T47D (cell line): ENCODE measurements around the gene AMIGO1.

Source experiments
- DNase-seq, 2 experiments: peaks; one replicate each; pipeline versions ENCODE4 v3.0.0 to v3.0.0-alpha.2; 2011 to 2012; ENCODE audit warnings: low read depth in 1 of 2, low spot score in 1 of 2
- JUND ChIP-seq: IDR thresholded peaks from 2 replicates; pipeline ENCODE4 v1.6.1; 2012; ENCODE audit warnings: low read depth
- in situ Hi-C: cut with HindIII; loops from 2 replicates; pipeline ENCODE4 v1.10.0; 2016; ENCODE audit warnings: low sequenced_read_pairs, low pct_unique_long_range_greater_than_20kb

The AMIGO1 gene, protein sequence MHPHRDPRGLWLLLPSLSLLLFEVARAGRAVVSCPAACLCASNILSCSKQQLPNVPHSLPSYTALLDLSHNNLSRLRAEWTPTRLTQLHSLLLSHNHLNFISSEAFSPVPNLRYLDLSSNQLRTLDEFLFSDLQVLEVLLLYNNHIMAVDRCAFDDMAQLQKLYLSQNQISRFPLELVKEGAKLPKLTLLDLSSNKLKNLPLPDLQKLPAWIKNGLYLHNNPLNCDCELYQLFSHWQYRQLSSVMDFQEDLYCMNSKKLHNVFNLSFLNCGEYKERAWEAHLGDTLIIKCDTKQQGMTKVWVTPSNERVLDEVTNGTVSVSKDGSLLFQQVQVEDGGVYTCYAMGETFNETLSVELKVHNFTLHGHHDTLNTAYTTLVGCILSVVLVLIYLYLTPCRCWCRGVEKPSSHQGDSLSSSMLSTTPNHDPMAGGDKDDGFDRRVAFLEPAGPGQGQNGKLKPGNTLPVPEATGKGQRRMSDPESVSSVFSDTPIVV

DNA sequence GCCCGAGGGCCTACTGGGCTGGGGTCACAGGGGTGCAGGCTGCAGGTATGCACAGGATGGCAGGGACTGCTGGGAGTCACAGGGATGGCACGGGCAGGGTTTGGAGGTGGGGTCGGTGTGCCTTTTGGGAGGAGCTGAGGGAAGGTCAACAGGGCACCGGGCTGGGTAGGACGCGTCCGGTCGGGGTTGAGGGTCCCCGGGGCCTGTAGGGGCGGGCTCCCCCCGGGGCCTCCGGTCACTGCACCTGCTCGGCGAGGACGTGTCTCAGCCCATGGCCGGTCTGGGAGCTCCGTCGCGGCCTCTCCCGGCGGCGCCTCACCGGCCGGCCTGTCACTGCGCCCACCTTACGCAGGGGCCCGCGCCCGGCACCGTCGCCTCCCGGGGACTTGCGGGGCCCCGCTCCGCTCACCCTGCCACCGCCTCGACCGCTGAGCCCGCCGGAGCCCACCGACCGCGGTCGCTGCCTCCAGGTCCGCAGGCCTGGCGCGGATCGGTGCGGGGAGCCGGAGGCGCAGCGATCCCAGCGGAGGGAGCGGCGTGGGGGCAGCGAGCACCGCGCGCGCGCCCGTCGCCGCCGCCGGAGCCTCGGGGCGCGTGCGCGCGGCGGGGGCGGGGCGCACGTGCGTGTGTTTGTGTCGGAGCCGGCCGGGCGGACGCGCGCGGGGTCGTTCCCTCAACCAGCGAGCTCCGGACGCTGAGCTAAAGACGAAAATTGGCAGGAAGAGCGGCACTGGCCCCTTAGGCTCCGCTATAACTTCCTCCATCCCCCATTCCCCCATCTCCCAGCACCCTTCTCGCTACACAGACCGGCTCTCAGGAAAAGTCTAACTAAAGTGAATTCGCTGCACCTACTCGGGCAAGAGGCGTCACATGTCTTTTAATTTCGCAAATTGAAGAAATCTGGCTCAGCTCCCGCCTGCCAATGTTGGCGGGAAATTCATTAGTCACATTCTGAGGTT, at the start of gene AMIGO1:
Gene AMIGO1 (minus strand): TSS at position 552 of the 959 bp plus-strand sequence. CDS start 815 bp downstream, outside the sequence.
- no peak for TF ChIP-seq JUND
- DNase-seq, result peak; percentile 42 to 70
- in situ Hi-C loops, result no loop called here

DNA sequence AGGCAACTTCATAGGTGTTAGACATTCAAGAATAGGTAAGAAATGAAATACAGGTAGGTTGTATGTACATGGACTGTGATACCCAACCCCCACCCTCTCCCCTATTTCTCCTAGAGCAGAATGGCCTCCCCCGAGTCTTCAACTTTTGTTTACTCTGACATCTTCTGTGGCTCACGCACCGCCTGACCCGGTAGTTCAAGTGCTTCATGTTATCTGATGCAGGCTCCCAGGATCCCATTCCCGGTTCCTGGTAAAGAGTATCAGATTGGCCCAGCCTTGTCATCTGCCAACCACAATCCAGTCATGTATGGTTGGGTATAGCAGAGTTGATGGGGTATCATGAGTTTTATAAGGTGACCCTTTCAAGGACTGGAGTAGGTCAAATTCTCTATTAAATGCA, 48.0 kb upstream of the AMIGO1 start:
- DNase-seq, result no peak
- TF ChIP-seq JUND, result no peak
- in situ Hi-C loops, result no loop called here

DNA sequence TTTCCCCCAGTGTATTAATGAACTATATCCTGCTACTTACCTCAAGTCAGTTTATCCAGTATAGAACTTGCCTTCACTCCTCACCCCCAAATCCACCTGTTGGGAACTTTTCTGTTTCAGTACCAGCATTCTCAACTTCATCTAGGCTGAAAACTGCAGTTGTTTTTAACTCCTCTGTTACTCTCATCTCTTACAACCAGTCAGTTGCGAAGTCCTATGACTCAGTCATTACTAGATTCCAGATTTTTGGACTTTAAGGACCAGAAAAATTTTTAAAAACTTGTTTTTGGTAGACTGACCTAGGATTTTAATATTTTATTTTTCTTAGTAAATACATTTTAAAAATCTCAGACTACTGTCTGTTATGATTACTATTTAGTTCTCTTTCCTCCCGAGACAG, 47.0 kb upstream of the AMIGO1 start:
- in situ Hi-C loops, result no loop called here
- DNase-seq, result no peak
- TF ChIP-seq JUND, result no peak

DNA sequence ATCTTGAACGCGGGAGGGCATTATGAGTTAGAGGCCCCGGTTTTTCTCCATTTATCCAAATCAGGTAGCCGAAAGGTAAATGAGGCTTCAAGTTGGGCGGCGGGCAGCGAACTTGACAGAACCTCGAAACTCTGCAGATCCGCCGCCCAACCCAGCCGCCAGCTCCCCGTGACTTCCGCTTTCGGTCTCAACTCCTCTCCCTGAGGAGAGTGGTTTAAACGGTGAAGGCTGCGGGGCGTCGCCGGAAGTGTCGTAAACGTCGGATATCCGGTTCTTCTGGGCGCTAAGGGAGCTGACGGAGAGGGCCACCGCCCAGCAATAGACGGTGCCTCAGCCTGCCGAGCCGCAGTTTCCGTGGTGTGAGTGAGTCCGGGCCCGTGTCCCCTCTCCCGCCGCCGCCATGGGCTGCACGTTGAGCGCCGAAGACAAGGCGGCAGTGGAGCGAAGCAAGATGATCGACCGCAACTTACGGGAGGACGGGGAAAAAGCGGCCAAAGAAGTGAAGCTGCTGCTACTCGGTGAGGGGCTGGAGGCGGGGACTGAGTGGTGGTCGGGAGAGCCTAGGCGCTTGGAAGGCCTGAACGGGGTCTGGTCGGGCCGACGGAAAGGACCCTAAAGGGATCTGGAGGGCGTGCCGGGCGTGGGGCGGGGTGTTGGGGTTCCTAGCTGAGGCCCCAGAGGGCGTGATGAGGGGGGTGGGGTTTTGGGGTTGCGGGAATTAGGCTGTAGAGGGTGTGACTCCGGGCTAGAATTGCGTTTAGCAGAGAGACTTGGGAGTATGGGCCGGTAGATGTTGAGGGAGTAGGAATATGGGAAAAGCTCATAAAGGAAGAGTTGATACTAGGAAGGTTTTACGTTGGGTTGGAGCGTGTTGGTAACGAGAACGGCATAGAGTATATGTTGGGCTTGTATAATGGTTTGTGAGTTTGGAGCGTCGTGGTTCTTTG, 39.1 kb upstream of the AMIGO1 start, which contains the start of gene GNAI3:
Gene GNAI3 (plus strand): TSS at position 295 of the 947 bp plus-strand sequence. CDS start 106 bp downstream, at position 401.
- no peak for TF ChIP-seq JUND
- DNase-seq, result peak; percentile 74 to 95
- in situ Hi-C loops, result no loop called here

DNA sequence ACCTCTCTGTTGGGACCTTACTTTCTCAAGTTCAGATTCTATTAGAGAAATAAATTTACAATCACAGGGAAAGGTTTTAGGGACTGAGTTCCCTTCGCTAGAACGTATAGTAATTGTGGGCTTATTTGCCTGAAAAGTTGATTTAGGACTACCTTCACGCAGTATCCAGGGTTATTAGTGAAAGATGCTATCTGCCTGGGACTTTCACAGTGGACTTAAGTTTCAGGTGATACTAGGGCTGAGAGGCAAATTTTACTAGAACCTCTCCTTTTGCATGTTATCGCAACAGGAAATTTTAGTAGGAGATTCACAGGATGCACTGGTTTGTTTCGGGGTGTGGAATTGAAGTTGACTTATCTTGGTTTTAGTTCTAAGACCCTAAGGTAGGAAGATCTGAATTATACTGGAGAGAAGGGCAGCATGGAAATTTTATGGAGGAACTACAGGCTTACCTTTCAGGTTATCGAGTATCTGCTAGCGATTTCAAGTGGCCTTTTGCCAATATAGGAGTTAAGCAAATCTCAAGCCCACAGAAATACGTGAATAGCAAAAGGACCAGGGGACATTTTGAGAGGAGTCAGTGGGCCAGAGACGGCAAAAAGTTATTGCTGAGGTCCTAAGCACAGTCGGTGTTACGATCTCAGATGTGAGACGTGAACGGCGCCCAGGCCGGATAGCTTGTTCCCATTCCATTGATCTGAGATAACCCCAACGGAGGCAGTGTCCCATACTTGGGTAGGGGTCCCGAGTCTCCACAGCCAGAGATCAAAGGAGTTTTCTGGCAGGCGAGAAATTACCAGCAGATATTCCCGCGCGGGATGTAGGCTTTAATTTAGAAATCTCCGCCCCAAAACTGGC, 38.2 kb upstream of the AMIGO1 start:
- TF ChIP-seq JUND, result no peak
- in situ Hi-C loops, result no loop called here
- DNase-seq, result no peak

DNA sequence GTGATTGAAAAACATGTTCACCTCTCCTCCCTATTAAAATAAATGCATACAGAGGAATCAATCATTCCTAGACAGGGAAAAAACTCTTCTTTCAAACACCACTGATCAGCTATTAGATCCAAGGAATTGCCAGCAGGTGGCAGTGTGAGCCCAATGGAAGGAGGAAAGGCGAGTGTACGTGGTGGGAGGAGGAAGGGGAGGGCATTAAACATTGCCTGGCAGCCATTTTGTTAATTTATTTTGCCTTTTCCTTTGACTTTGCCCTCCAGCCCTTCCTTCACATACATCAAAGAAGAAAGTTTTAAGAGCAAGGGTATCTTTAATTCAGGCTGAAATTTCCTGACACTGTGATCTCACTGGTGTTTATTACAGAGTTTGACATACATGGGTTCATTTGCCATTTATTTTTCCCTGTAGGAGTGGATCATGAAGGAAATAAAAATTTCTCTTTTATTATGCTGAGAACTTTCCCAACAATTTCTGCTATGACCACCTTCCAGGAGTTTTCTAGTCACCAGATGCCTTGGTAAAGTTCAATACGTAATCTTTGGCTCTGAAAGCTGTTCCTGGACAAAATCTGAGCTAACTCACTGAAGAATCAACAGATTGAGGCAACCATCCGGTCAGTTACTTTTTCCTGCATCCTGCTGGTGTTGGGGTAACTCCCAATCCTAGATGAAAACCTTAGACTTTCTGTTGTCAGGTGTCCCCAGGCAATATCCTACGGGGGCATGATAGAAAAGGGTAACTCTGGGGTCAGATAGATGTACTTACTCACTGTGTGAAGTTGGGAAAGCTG, 37.0 kb upstream of the AMIGO1 start:
- peak; percentile 71 to 90 for DNase-seq
- no peak for TF ChIP-seq JUND
- in situ Hi-C loops, result no loop called here

DNA sequence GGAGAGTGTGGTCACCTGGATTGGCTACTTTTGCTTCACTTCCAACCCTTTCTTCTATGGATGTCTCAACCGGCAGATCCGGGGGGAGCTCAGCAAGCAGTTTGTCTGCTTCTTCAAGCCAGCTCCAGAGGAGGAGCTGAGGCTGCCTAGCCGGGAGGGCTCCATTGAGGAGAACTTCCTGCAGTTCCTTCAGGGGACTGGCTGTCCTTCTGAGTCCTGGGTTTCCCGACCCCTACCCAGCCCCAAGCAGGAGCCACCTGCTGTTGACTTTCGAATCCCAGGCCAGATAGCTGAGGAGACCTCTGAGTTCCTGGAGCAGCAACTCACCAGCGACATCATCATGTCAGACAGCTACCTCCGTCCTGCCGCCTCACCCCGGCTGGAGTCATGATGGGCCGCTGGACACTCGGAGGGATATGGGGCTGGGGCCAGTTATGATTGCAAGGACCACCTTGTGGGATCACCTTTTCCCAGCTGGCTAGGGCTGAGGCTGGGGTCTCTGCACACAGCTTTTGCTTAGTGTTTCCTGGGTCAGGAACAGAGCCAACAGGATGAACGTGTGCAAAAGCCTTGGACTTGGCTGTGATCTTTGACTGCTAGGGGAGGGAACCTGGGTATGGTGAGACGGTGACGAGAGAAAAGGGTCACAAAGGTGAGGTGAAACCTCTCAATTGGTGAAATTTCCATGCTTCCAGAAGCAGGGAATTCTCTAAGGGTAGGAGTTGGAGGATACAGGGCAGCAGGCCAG, 34.6 kb upstream of the AMIGO1 start:
- TF ChIP-seq JUND, result no peak

DNA sequence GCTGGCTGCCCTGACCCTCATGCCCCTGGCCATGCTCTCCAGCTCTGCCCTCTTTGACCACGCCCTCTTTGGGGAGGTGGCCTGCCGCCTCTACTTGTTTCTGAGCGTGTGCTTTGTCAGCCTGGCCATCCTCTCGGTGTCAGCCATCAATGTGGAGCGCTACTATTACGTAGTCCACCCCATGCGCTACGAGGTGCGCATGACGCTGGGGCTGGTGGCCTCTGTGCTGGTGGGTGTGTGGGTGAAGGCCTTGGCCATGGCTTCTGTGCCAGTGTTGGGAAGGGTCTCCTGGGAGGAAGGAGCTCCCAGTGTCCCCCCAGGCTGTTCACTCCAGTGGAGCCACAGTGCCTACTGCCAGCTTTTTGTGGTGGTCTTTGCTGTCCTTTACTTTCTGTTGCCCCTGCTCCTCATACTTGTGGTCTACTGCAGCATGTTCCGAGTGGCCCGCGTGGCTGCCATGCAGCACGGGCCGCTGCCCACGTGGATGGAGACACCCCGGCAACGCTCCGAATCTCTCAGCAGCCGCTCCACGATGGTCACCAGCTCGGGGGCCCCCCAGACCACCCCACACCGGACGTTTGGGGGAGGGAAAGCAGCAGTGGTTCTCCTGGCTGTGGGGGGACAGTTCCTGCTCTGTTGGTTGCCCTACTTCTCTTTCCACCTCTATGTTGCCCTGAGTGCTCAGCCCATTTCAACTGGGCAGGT, 33.9 kb upstream of the AMIGO1 start:
- no peak for DNase-seq
- TF ChIP-seq JUND, result no peak
- in situ Hi-C loops, result no loop called here

More for the DNA sequence above, 34.6 kb upstream of the AMIGO1 start:
- DNase-seq, result no peak
- in situ Hi-C loops, result no loop called here

DNA sequence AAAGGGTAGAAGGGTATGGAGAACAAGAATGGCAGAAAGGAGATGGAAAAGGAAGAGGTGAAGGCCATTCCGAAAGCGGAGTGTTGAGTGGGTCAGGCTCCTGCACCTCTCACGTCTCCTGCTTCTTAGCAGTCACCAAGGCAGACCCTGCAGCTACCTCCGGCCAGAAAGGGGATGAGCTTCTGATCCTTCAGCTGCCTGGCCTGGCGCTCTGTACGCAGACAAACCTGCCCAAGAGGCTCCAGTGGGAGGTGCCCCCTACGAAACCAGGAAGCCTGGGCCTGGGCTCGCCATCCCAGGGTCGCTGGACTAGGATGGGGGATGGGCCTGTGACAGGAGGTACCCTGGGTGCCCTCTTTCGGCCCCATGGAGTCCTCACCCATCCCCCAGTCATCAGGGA, 33.1 kb upstream of the AMIGO1 start:
- no peak for DNase-seq
- TF ChIP-seq JUND, result no peak
- in situ Hi-C loops, result no loop called here

DNA sequence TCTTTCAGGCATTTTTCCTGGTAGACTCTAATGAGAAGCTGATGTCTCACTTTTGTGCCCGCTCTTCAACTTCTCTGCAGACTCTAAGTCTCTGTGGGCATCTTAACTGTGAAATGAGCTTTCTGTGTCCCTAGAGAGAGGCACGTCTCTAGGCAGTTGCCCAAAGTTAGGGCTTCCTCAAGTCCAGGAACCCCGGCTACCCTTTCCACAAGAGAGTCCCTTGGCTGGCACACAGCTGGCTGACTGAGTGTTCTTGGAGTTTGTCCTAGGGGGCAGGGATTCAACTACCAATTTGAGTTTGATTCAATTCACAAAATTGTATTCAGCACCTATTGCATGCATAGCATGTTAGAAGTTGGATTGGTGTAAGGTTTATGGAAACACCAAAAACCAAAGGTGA, 31.6 kb upstream of the AMIGO1 start:
- in situ Hi-C loops, result no loop called here
- DNase-seq, result no peak
- no peak for TF ChIP-seq JUND
